GM21526 (cell line): ENCODE data around the gene ZNF326.

ENCODE experiments used
- ATAC-seq: cut with Tn5 transposase; IDR thresholded peaks from one replicate; pipeline ENCODE4 v1.9.1; 2021; ENCODE audit warnings: moderate library complexity; ENCODE audit not compliant: unreplicated experiment, low FRiP score

Gene ZNF326

GRCh38 chr1:90067194-90067931 is 72.5 kb downstream of the ZNF326 start:
- ATAC-seq, result no peak

- ATAC-seq, result no peak
These were observed 73.8 kb downstream of the ZNF326 start for GRCh38 chr1:90068611-90069280.

- ATAC-seq, result peak; percentile 90
These were observed 79.2 kb downstream of the ZNF326 start for GRCh38 chr1:90074137-90074536.

GRCh38 chr1:90074566-90074965 is 79.7 kb downstream of the ZNF326 start:
- no peak for ATAC-seq

GRCh38 chr1:90074970-90075391 is 80.1 kb downstream of the ZNF326 start:
- ATAC-seq, result no peak

GRCh38 chr1:90083995-90084394 is 89.1 kb downstream of the ZNF326 start:
- ATAC-seq, result no peak
